Activated naive CD8-positive, alpha-beta T cell (primary cell): ENCODE measurements around the gene ESRRA.

Source experiments
- H3K27ac Mint-ChIP-seq: one replicate; pipeline ENCODE4 v1.8.0; 2021; ENCODE audit warnings: mixed read lengths
- H3K27me3 Mint-ChIP-seq: one replicate; pipeline ENCODE4 v1.8.0; 2021; ENCODE audit warnings: mixed read lengths
- H3K36me3 Mint-ChIP-seq: one replicate; pipeline ENCODE4 v1.8.0; 2021; ENCODE audit warnings: mixed read lengths
- H3K4me1 Mint-ChIP-seq: one replicate; pipeline ENCODE4 v1.8.0; 2021; ENCODE audit warnings: low read depth, mixed read lengths
- H3K4me3 Mint-ChIP-seq: one replicate; pipeline ENCODE4 v1.8.0; 2021; ENCODE audit warnings: mild to moderate bottlenecking, mixed read lengths
- H3K9me3 Mint-ChIP-seq: one replicate; pipeline ENCODE4 v1.8.0; 2021; ENCODE audit warnings: low read depth, mixed read lengths

The ESRRA gene

GRCh38 chr11:64305075-64305690 lies at the start of gene ESRRA:
Gene ESRRA (plus strand): TSS chr11:64305524. CDS start chr11:64307180, 1,656 bp downstream.
- H3K4me3 Mint-ChIP-seq: peak within 1 kb of the TSS; percentile 100
- peaks cover 2% of the 10 kb centered on the region for H3K36me3 Mint-ChIP-seq
- H3K27ac Mint-ChIP-seq: peak within 1 kb of the TSS; percentile 98
- peaks cover 3% of the 10 kb centered on the region for H3K27me3 Mint-ChIP-seq
- H3K9me3 Mint-ChIP-seq: no peaks in the 10 kb centered on the region
- peaks cover 39% of the 10 kb centered on the region for H3K4me1 Mint-ChIP-seq

- H3K27ac Mint-ChIP-seq: no peak overlapping the region
- H3K4me3 Mint-ChIP-seq: no peak overlapping the region
- no peaks in the 10 kb centered on the region for H3K9me3 Mint-ChIP-seq
- H3K4me1 Mint-ChIP-seq: peaks cover 14% of the 10 kb centered on the region
- peaks cover 5% of the 10 kb centered on the region for H3K36me3 Mint-ChIP-seq
- H3K27me3 Mint-ChIP-seq: no peaks in the 10 kb centered on the region
Observed at GRCh38 chr11:64256300-64256699, 49.0 kb upstream of the ESRRA start.

- Mint-ChIP-seq H3K36me3 (peaks cover 5% of the 10 kb centered on the region), H3K9me3 (no peaks in the 10 kb centered on the region), H3K4me3 (no peak overlapping the region), H3K27me3 (no peaks in the 10 kb centered on the region), H3K4me1 (peaks cover 7% of the 10 kb centered on the region), H3K27ac (no peak overlapping the region)
Observed at GRCh38 chr11:64258356-64258755, 47.0 kb upstream of the ESRRA start.

GRCh38 chr11:64258946-64259532 lies 46.3 kb upstream of the ESRRA start:
- H3K36me3 Mint-ChIP-seq: peaks cover 5% of the 10 kb centered on the region
- H3K27me3 Mint-ChIP-seq: no peaks in the 10 kb centered on the region
- H3K4me3 Mint-ChIP-seq: no peak overlapping the region
- peaks cover 7% of the 10 kb centered on the region for H3K4me1 Mint-ChIP-seq
- H3K9me3 Mint-ChIP-seq: no peaks in the 10 kb centered on the region
- no peak overlapping the region for H3K27ac Mint-ChIP-seq

- Mint-ChIP-seq H3K4me3 (no peak overlapping the region), H3K4me1 (peaks cover 7% of the 10 kb centered on the region), H3K9me3 (no peaks in the 10 kb centered on the region), H3K27ac (no peak overlapping the region), H3K36me3 (peaks cover 5% of the 10 kb centered on the region), H3K27me3 (no peaks in the 10 kb centered on the region)
Observed at GRCh38 chr11:64259533-64260067, 45.7 kb upstream of the ESRRA start.

- Mint-ChIP-seq H3K4me1 (peaks cover 7% of the 10 kb centered on the region), H3K4me3 (no peak overlapping the region), H3K9me3 (no peaks in the 10 kb centered on the region), H3K36me3 (peaks cover 5% of the 10 kb centered on the region), H3K27me3 (no peaks in the 10 kb centered on the region), H3K27ac (no peak overlapping the region)
Observed at GRCh38 chr11:64260147-64260708, 45.1 kb upstream of the ESRRA start.

- Mint-ChIP-seq H3K27ac (no peak overlapping the region), H3K27me3 (no peaks in the 10 kb centered on the region), H3K4me1 (peaks cover 7% of the 10 kb centered on the region), H3K4me3 (no peak overlapping the region), H3K9me3 (no peaks in the 10 kb centered on the region), H3K36me3 (peaks cover 5% of the 10 kb centered on the region)
Observed at GRCh38 chr11:64261556-64262080, 43.7 kb upstream of the ESRRA start.

- H3K27ac Mint-ChIP-seq: no peak overlapping the region
- peaks cover 7% of the 10 kb centered on the region for H3K4me1 Mint-ChIP-seq
- no peak overlapping the region for H3K4me3 Mint-ChIP-seq
Observed at GRCh38 chr11:64262271-64263002, 42.9 kb upstream of the ESRRA start.

GRCh38 chr11:64263021-64263946 lies 42.0 kb upstream of the ESRRA start:
- Mint-ChIP-seq H3K4me3 (no peak overlapping the region), H3K9me3 (no peaks in the 10 kb centered on the region), H3K27ac (peak overlapping the region; percentile 58), H3K4me1 (peaks cover 15% of the 10 kb centered on the region), H3K36me3 (peaks cover 5% of the 10 kb centered on the region), H3K27me3 (no peaks in the 10 kb centered on the region)

More at GRCh38 chr11:64262271-64263002, 42.9 kb upstream of the ESRRA start:
- Mint-ChIP-seq H3K27me3 (no peaks in the 10 kb centered on the region), H3K9me3 (no peaks in the 10 kb centered on the region), H3K36me3 (peaks cover 5% of the 10 kb centered on the region)

- Mint-ChIP-seq H3K27ac (no peak overlapping the region), H3K27me3 (no peaks in the 10 kb centered on the region), H3K4me1 (peaks cover 19% of the 10 kb centered on the region), H3K36me3 (peaks cover 6% of the 10 kb centered on the region), H3K4me3 (no peak overlapping the region), H3K9me3 (no peaks in the 10 kb centered on the region)
Observed at GRCh38 chr11:64263947-64264317, 41.4 kb upstream of the ESRRA start.

GRCh38 chr11:64264371-64264852 lies 40.9 kb upstream of the ESRRA start:
- H3K27me3 Mint-ChIP-seq: no peaks in the 10 kb centered on the region
- H3K9me3 Mint-ChIP-seq: no peaks in the 10 kb centered on the region
- H3K4me1 Mint-ChIP-seq: peaks cover 22% of the 10 kb centered on the region
- H3K4me3 Mint-ChIP-seq: no peak overlapping the region
- no peak overlapping the region for H3K27ac Mint-ChIP-seq
- H3K36me3 Mint-ChIP-seq: peaks cover 5% of the 10 kb centered on the region

- Mint-ChIP-seq H3K36me3 (peaks cover 2% of the 10 kb centered on the region), H3K27me3 (no peaks in the 10 kb centered on the region), H3K4me1 (peaks cover 14% of the 10 kb centered on the region), H3K4me3 (no peak overlapping the region), H3K27ac (no peak overlapping the region), H3K9me3 (no peaks in the 10 kb centered on the region)
Observed at GRCh38 chr11:64265176-64266160, 39.9 kb upstream of the ESRRA start.

GRCh38 chr11:64266339-64266738 lies 39.0 kb upstream of the ESRRA start:
- no peak overlapping the region for H3K4me3 Mint-ChIP-seq
- H3K27me3 Mint-ChIP-seq: no peaks in the 10 kb centered on the region
- no peak overlapping the region for H3K27ac Mint-ChIP-seq
- peaks cover 2% of the 10 kb centered on the region for H3K36me3 Mint-ChIP-seq
- H3K9me3 Mint-ChIP-seq: no peaks in the 10 kb centered on the region
- H3K4me1 Mint-ChIP-seq: peaks cover 14% of the 10 kb centered on the region
